OCI-LY1 (cell line): ENCODE data around the gene CDC42.

ENCODE experiments used
- H2AFZ ChIP-seq: fragments of 200-600 bp; sonication (generic), shearing (Covaris generic); 2 replicates; pipeline ENCODE4 v1.6.0; 2014; ENCODE audit warnings: antibody characterized with exemption, mild to moderate bottlenecking, low read length
- H3F3A ChIP-seq: fragments of 200-600 bp; sonication (generic), shearing (Covaris generic); 2 replicates; pipeline ENCODE4 v1.6.0; 2014; ENCODE audit warnings: mild to moderate bottlenecking, antibody characterized with exemption, low read length, moderate library complexity; ENCODE audit not compliant: insufficient read depth
- H3K27ac ChIP-seq: fragments of 200-600 bp; sonication (generic); 2 replicates; pipeline ENCODE4 v1.5.1; 2014; ENCODE audit warnings: low read length, mixed run types, mild to moderate bottlenecking, low read depth; ENCODE audit not compliant: poor library complexity, severe bottlenecking
- H3K27me3 ChIP-seq: fragments of 200-600 bp; sonication (generic); 2 replicates; pipeline ENCODE4 v1.6.0; 2014; ENCODE audit warnings: antibody characterized with exemption, mild to moderate bottlenecking, low read length, moderate library complexity; ENCODE audit not compliant: insufficient read depth
- H3K36me3 ChIP-seq: fragments of 200-600 bp; sonication (generic); 2 replicates; pipeline ENCODE4 v1.6.1; 2014; ENCODE audit warnings: mild to moderate bottlenecking, antibody characterized with exemption, low read length, moderate library complexity, mixed read lengths; ENCODE audit not compliant: insufficient read depth
- H3K4me1 ChIP-seq: fragments of 200-600 bp; sonication (generic); 2 replicates; pipeline ENCODE4 v1.5.1; 2014; ENCODE audit warnings: mild to moderate bottlenecking, low read length, moderate library complexity; ENCODE audit not compliant: insufficient read depth, severe bottlenecking
- H3K4me2 ChIP-seq: fragments of 200-600 bp; sonication (generic), shearing (Covaris generic); 2 replicates; pipeline ENCODE4 v1.6.1; 2014; ENCODE audit warnings: low read length
- H3K4me3 ChIP-seq: fragments of 200-600 bp; sonication (generic); 2 replicates; pipeline ENCODE4 v1.5.1; 2014; ENCODE audit warnings: low read length, low read depth, mild to moderate bottlenecking, mixed read lengths; ENCODE audit not compliant: poor library complexity, severe bottlenecking
- H3K79me2 ChIP-seq: fragments of 200-600 bp; shearing (Covaris generic); 2 replicates; pipeline ENCODE4 v1.6.1; 2016; ENCODE audit warnings: mixed run types, low read length, mixed read lengths; ENCODE audit not compliant: insufficient read depth
- H3K9ac ChIP-seq: fragments of 200-600 bp; sonication (generic), shearing (Covaris generic); 2 replicates; pipeline ENCODE4 v1.6.1; 2014; ENCODE audit warnings: mild to moderate bottlenecking, low read length, mixed read lengths
- H3K9me2 ChIP-seq: fragments of 200-600 bp; sonication (generic), shearing (Covaris generic); 2 replicates; pipeline ENCODE4 v1.6.1; 2014; ENCODE audit warnings: low read depth, mild to moderate bottlenecking, low read length, mixed read lengths
- H3K9me3 ChIP-seq: fragments of 200-600 bp; shearing (Covaris generic); 2 replicates; pipeline ENCODE4 v1.6.1; 2014; ENCODE audit warnings: low read length, mixed read lengths
- H4K20me1 ChIP-seq: fragments of 200-600 bp; sonication (generic), shearing (Covaris generic); 2 replicates; pipeline ENCODE4 v1.6.0; 2016; ENCODE audit warnings: mild to moderate bottlenecking, low read length; ENCODE audit not compliant: insufficient read depth
- CTCF ChIP-seq: fragments of 200-600 bp; sonication (generic), shearing (Covaris generic); IDR thresholded peaks from 2 replicates; pipeline ENCODE4 v1.5.1; 2017; ENCODE audit warnings: mild to moderate bottlenecking, antibody characterized with exemption, low read length, moderate library complexity, mixed read lengths
- EZH2 ChIP-seq: fragments of 200-600 bp; sonication (generic), shearing (Covaris generic); IDR thresholded peaks from 2 replicates; pipeline ENCODE4 v1.8.0; 2017; ENCODE audit warnings: borderline replicate concordance, mixed run types, mild to moderate bottlenecking, antibody characterized with exemption, low read length, moderate library complexity, mixed read lengths

Gene CDC42

DNA sequence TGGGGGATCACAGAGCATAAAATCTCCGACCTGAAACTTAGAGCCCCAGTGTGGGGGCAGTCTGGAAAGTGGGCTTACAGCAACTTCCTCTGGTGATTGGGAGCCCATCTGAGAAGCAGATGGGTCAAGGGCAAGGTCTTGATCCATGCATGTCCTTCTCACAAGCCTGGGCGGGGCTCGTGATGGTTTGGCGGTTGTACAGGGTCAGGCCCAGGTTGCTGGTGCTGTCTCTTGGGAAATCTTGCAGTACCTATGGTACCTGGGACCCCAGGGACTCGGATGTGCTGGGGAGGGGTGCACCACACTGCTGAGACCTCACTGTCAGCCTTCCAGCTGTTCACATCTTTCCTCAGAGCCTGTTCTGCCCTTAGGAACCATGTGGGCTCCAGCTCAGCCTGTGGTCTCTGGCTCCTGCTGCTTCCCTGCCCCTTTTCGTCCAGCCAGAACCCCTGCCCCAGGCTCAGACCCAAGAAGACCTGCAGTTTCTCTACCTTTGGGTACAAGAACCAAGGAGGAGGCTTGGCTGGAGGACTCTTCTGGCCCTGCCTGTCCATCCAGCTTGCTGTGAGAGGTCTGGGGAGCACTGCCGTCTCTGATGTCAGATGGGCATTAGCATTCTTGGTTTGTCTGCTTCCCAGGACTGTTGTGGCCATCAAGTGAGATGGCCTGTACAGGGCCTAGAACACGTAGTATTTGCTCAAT is 65.9 kb downstream of the CDC42 start:
- no peak for TF ChIP-seq EZH2
- TF ChIP-seq CTCF = no peak
- no peaks in the 10 kb centered on the region for H4K20me1 ChIP-seq
- no peak overlapping the region for H3K4me2 ChIP-seq
- H2AFZ ChIP-seq = no peak overlapping the region
- peaks cover 4% of the 10 kb centered on the region for H3K4me1 ChIP-seq
- no peaks in the 10 kb centered on the region for H3K27me3 ChIP-seq
- H3K27ac ChIP-seq = no peak overlapping the region
- H3K79me2 ChIP-seq = no peaks in the 10 kb centered on the region
- H3F3A ChIP-seq = no peaks in the 10 kb centered on the region
- H3K4me3 ChIP-seq = no peak overlapping the region
- no peaks in the 10 kb centered on the region for H3K9me2 ChIP-seq
- H3K9ac ChIP-seq = no peak overlapping the region
- peaks cover 7% of the 10 kb centered on the region for H3K36me3 ChIP-seq
- H3K9me3 ChIP-seq = no peaks in the 10 kb centered on the region

GRCh38 chr1:22119626-22120468 is 67.3 kb downstream of the CDC42 start:
- Histone ChIP-seq H3F3A (no peaks in the 10 kb centered on the region), H4K20me1 (no peaks in the 10 kb centered on the region), H2AFZ (no peak overlapping the region), H3K4me2 (no peak overlapping the region), H3K4me1 (peaks cover 4% of the 10 kb centered on the region), H3K27me3 (0 out of 2 replicates have a peak, but pooled peaks cover 4% of the 10 kb centered on the region), H3K9me3 (no peaks in the 10 kb centered on the region), H3K79me2 (no peaks in the 10 kb centered on the region), H3K27ac (no peak overlapping the region), H3K4me3 (no peak overlapping the region), H3K36me3 (no peaks in the 10 kb centered on the region; the same call in 1 of the 2 replicates), H3K9me2 (no peaks in the 10 kb centered on the region), H3K9ac (no peak overlapping the region)
- TF ChIP-seq CTCF = no peak
- no peak for TF ChIP-seq EZH2

DNA sequence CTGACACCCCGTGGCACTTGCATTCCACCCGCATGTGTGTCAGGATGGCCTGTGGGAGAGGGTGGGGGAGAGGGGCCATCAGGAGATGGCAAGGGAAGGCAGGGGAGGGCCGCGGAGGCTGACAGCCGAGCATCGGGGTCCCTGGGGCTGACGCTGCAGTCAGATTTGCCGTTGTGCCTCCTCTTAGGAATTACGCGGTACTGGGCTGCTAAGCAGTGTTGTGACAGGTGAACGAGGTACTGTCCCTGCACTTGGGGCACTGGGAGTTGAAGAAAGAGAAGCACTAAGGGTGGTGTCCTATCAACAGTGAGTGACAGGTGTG is 67.9 kb downstream of the CDC42 start:
- no peak overlapping the region for H3K4me2 ChIP-seq
- peaks cover 4% of the 10 kb centered on the region for H3K4me1 ChIP-seq
- H3K9ac ChIP-seq = no peak overlapping the region
- H4K20me1 ChIP-seq = no peaks in the 10 kb centered on the region
- TF ChIP-seq CTCF (no peak), EZH2 (no peak)
- no peaks in the 10 kb centered on the region for H3K79me2 ChIP-seq
- H3K9me2 ChIP-seq = no peaks in the 10 kb centered on the region
- H2AFZ ChIP-seq = no peak overlapping the region
- 0 out of 2 replicates have a peak, but pooled peaks cover 4% of the 10 kb centered on the region for H3K27me3 ChIP-seq
- no peaks in the 10 kb centered on the region for H3F3A ChIP-seq
- no peak overlapping the region for H3K27ac ChIP-seq
- H3K4me3 ChIP-seq = no peak overlapping the region
- no peaks in the 10 kb centered on the region; the same call in 1 of the 2 replicates for H3K36me3 ChIP-seq
- H3K9me3 ChIP-seq = no peaks in the 10 kb centered on the region
